Measurements from ENCODE around the gene PMAIP1.

PMAIP1 gene

GRCh38 chr18:59912007-59912550, 12.3 kb downstream of the PMAIP1 start:
- no peak for DNase-seq (ENCODE audit: low read depth, low spot score)

- no peak for DNase-seq (ENCODE audit: low read depth, low spot score)
Measured at GRCh38 chr18:59915606-59916005, 15.8 kb downstream of the PMAIP1 start.

- no peak for DNase-seq (ENCODE audit: low read depth, low spot score)
Measured at GRCh38 chr18:59916746-59917145, 16.9 kb downstream of the PMAIP1 start.

- DNase-seq (ENCODE audit: low read depth, low spot score) = peak; percentile 43
Measured at GRCh38 chr18:59917422-59917821, 17.6 kb downstream of the PMAIP1 start.

GRCh38 chr18:59918320-59918755, 18.5 kb downstream of the PMAIP1 start:
- DNase-seq (ENCODE audit: low read depth, low spot score) = peak; percentile 53

GRCh38 chr18:59918997-59919396, 19.2 kb downstream of the PMAIP1 start:
- no peak for DNase-seq (ENCODE audit: low read depth, low spot score)

GRCh38 chr18:59921384-59921891, 21.6 kb downstream of the PMAIP1 start:
- DNase-seq (ENCODE audit: low read depth, low spot score) = no peak

GRCh38 chr18:59923539-59924196, 23.9 kb downstream of the PMAIP1 start:
- DNase-seq (ENCODE audit: low read depth, low spot score) = no peak

GRCh38 chr18:59926131-59926530, 26.3 kb downstream of the PMAIP1 start:
- DNase-seq (ENCODE audit: low read depth, low spot score) = no peak

- DNase-seq (ENCODE audit: low read depth, low spot score) = no peak
Measured at GRCh38 chr18:59927246-59927825, 27.5 kb downstream of the PMAIP1 start.

- no peak for DNase-seq (ENCODE audit: low read depth, low spot score)
Measured at GRCh38 chr18:59928201-59928600, 28.4 kb downstream of the PMAIP1 start.

GRCh38 chr18:59929621-59930295, 30.0 kb downstream of the PMAIP1 start:
- no peak for DNase-seq (ENCODE audit: low read depth, low spot score)

- no peak for DNase-seq (ENCODE audit: low read depth, low spot score)
Measured at GRCh38 chr18:59932401-59932800, 32.6 kb downstream of the PMAIP1 start.

GRCh38 chr18:59938676-59939075, 38.9 kb downstream of the PMAIP1 start:
- no peak for DNase-seq (ENCODE audit: low read depth, low spot score)

GRCh38 chr18:59939127-59939526, 39.3 kb downstream of the PMAIP1 start:
- DNase-seq (ENCODE audit: low read depth, low spot score) = no peak

GRCh38 chr18:59940068-59940467, 40.3 kb downstream of the PMAIP1 start:
- no peak for DNase-seq (ENCODE audit: low read depth, low spot score)

GRCh38 chr18:59941331-59941730, 41.5 kb downstream of the PMAIP1 start:
- no peak for DNase-seq (ENCODE audit: low read depth, low spot score)

GRCh38 chr18:59942601-59943000, 42.8 kb downstream of the PMAIP1 start:
- DNase-seq (ENCODE audit: low read depth, low spot score) = no peak

GRCh38 chr18:59945544-59945943, 45.7 kb downstream of the PMAIP1 start:
- DNase-seq (ENCODE audit: low read depth, low spot score) = no peak

GRCh38 chr18:59950215-59950944, 50.6 kb downstream of the PMAIP1 start:
- no peak for DNase-seq (ENCODE audit: low read depth, low spot score)

- DNase-seq (ENCODE audit: low read depth, low spot score) = no peak
Measured at GRCh38 chr18:59951591-59951990, 51.8 kb downstream of the PMAIP1 start.

Measured in ELF-1 (cell line).